Measurements from ENCODE around the gene STK31.
"Not testable (repeated sequence)": the region's sequence is repeated elsewhere in the genome, so short reads cannot be mapped to it uniquely, and the experiment has no call there.

STK31 gene

DNA sequence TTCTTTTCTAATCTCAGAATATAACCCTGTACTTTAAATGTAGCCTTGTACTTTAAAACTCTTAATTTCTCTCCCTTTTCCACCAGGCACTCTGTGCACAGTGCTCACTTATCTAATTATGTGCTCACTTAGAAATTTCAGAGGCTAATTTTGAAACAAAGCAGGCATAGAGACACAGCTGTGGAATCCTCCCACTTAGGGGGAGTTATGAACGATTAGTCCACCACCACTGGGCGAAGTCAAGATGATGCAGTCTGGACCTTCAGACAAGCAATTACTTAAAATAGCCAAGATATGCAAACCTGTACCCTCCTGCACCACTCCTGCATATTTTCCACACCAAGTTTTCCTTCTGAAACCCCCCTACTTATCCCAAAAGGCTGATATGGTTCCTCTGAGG is 143.0 kb downstream of the STK31 start:
- H3K4me3 ChIP-seq (ENCODE audit: low read depth, low read length), result no peak overlapping the region
- TF ChIP-seq, protein P1, sequence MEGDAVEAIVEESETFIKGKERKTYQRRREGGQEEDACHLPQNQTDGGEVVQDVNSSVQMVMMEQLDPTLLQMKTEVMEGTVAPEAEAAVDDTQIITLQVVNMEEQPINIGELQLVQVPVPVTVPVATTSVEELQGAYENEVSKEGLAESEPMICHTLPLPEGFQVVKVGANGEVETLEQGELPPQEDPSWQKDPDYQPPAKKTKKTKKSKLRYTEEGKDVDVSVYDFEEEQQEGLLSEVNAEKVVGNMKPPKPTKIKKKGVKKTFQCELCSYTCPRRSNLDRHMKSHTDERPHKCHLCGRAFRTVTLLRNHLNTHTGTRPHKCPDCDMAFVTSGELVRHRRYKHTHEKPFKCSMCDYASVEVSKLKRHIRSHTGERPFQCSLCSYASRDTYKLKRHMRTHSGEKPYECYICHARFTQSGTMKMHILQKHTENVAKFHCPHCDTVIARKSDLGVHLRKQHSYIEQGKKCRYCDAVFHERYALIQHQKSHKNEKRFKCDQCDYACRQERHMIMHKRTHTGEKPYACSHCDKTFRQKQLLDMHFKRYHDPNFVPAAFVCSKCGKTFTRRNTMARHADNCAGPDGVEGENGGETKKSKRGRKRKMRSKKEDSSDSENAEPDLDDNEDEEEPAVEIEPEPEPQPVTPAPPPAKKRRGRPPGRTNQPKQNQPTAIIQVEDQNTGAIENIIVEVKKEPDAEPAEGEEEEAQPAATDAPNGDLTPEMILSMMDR (IDR thresholded peaks at IDR 0.05; ENCODE audit: low read depth, low read length), result no peak

DNA sequence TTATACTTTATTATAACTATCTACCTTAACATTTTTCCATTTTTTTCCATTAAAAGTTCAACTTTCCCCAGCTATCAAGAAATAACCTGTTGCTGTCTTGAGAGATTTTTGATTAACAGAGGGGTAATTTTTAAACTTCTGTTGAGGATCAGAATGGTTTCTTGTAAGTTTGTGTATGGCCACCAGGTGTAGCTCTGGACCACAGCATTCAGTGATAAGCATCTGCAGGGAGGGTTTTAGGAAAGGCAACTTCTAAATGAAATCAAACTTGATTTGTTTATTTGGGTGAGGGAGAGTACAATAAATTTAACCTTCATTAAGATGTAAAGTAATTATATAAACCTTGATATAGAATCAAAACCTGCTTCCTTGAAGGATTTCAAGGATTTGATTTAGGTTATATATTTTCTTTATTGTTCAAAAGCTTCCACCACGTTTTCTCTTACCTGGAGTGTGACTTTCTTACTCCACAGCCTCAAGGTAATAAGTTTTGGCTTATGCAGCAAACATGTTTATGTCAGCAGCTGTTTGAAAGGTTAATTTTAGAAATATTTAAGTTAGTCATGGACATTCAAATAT is 153.3 kb downstream of the STK31 start:
- TF ChIP-seq, protein P1 (IDR thresholded peaks at IDR 0.05; ENCODE audit: low read depth, low read length), result peak; percentile 74
- H3K4me3 ChIP-seq (ENCODE audit: low read depth, low read length), result no peak overlapping the region

DNA sequence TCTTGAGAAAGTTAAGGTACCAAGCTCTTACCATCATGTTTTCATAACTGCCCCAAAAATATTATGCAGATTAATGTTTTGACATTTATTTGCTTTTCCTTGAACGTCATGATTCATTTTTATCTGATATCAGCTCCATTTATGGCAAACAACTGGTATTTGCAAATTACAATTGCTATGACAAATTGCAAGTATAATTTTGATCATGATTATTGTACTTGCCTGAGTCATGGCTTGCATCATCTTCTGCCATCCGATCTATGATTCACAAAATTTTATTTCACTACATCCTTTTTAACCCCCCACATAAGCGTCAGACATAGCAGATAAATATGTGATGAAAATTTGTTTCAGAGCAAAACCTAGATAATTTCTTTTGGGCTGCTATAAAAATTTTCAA is 155.0 kb downstream of the STK31 start:
- H3K4me3 ChIP-seq (ENCODE audit: low read depth, low read length), result no peak overlapping the region
- TF ChIP-seq, protein P1 (IDR thresholded peaks at IDR 0.05; ENCODE audit: low read depth, low read length), result no peak

DNA sequence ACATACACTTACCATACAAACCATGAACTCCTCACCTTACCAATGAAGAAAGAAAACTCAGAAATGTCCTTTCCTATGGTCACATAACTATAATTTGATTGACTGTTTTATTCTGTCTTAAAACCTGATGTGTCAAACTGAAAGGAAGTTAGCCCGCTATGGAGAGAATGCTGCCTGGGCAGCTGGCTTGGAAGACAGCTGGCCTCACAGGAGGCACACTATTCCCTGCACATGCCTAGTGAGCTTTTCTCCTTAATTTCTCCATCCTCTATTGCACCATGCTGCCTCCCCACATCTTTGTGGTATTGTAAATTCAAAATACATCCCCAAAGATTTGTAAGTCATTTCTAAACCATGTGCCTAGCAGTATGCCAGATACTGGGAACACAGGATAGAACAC is 163.3 kb downstream of the STK31 start:
- TF ChIP-seq, protein P1 (IDR thresholded peaks at IDR 0.05; ENCODE audit: low read depth, low read length), result no peak
- no peak overlapping the region for H3K4me3 ChIP-seq (ENCODE audit: low read depth, low read length)

DNA sequence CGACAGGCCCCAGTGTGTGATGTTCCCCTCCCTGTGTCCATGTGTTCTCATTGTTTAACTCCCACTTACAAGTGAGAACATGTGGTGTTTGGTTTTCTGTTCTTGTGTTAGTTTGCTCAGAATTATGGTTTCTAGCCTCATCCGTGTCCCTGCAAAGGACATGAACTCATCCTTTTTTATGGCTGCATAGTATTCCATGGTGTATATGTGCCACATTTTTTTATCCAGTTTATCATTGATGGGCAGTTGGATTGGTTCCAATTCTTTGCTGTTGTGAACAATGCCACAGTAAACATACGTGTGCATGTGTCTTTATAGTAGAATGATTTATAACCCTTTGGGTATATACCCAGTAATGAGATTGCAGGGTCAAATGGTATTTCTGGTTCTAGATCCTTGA is 166.5 kb downstream of the STK31 start:
- H3K4me3 ChIP-seq (ENCODE audit: low read depth, low read length), result not testable (repeated sequence)
